IMR-90 (cell line): ENCODE results near the gene BCL11B. TPM values are rescaled to one million over a fixed set of nuclear protein-coding genes. Genes with fewer than 3 reads are reported as not detected.

ENCODE experiments used
- ATAC-seq: fragments of 200-7000 bp; cut with Tn5 transposase; 2 replicates; pipeline ENCODE4 v1.9.1; 2020; ENCODE audit warnings: low read depth, mild to moderate bottlenecking, moderate library complexity
- BruUV-seq: library from RNA; stranded (reverse); fragments of 400-500 nt; replicated peaks from 2 replicates; lab custom pipeline; 2021; lab: Mats Ljungman, UMichigan
- CTCF ChIA-PET: fragments of 300-600 bp; formaldehyde crosslinking; extraction: SDS; loops from one replicate; lab custom pipeline; 2021; ENCODE audit warnings: antibody characterized with exemption; lab: Yijun Ruan, JAX
- POLR2A ChIA-PET: fragments of 300-600 bp; sonication (Branson Sonifier 250); formaldehyde crosslinking; loops from one replicate; lab custom pipeline; 2022; ENCODE audit warnings: antibody characterized with exemption; ENCODE audit not compliant: unreplicated experiment; lab: Charles Lee
- DNase-seq: peaks from one replicate; pipeline ENCODE4 v3.0.0; 2013
- H2AFZ ChIP-seq: replicated peaks from 2 replicates; pipeline ENCODE3; 2013; ENCODE audit warnings: low read length, mild to moderate bottlenecking; ENCODE audit not compliant: poor library complexity
- H2AK5ac ChIP-seq: 2 replicates; pipeline ENCODE4 v1.6.1; 2013; ENCODE audit warnings: low read depth, low read length, inconsistent platforms
- H2AK9ac ChIP-seq: replicated peaks from 2 replicates; pipeline ENCODE3; 2013; ENCODE audit warnings: mild to moderate bottlenecking, low read depth, low read length, moderate library complexity; ENCODE audit not compliant: poor library complexity
- H2BK120ac ChIP-seq: 2 replicates; pipeline ENCODE4 v1.6.1; 2013; ENCODE audit warnings: low read depth, low read length, inconsistent platforms
- H2BK15ac ChIP-seq: 3 replicates; pipeline ENCODE4 v1.6.1; 2013; ENCODE audit warnings: low read depth, low read length, inconsistent platforms
- H2BK20ac ChIP-seq: 2 replicates; pipeline ENCODE4 v1.6.1; 2013; ENCODE audit warnings: low read depth, mild to moderate bottlenecking, inconsistent platforms, low read length, moderate library complexity
- H2BK5ac ChIP-seq: 2 replicates; pipeline ENCODE4 v1.6.1; 2013; ENCODE audit warnings: mild to moderate bottlenecking, low read depth, low read length, inconsistent platforms; ENCODE audit not compliant: poor library complexity, severe bottlenecking
- H3K14ac ChIP-seq: replicated peaks from 2 replicates; pipeline ENCODE4 v1.6.1; 2013; ENCODE audit warnings: low read depth, low read length, inconsistent platforms
- H3K18ac ChIP-seq: 2 replicates; pipeline ENCODE4 v1.6.1; 2013; ENCODE audit warnings: low read depth, low read length, control low read depth
- H3K23ac ChIP-seq: 2 replicates; pipeline ENCODE4 v1.6.1; 2013; ENCODE audit warnings: low read depth, low read length, inconsistent platforms
- H3K27ac ChIP-seq: 2 replicates; pipeline ENCODE4 v1.5.1; 2013; ENCODE audit warnings: mild to moderate bottlenecking, control low read depth, low read length; ENCODE audit not compliant: insufficient read depth
- H3K27me3 ChIP-seq: 2 replicates; pipeline ENCODE4 v1.6.1; 2013; ENCODE audit warnings: low read length; ENCODE audit not compliant: control insufficient read depth, insufficient read depth
- H3K36me3 ChIP-seq: 2 replicates; pipeline ENCODE4 v1.6.1; 2013; ENCODE audit warnings: low read length, mixed read lengths; ENCODE audit not compliant: control insufficient read depth, insufficient read depth
- H3K4ac ChIP-seq: 2 replicates; pipeline ENCODE4 v1.6.1; 2013; ENCODE audit warnings: low read depth, low read length, inconsistent platforms
- H3K4me1 ChIP-seq: 2 replicates; pipeline ENCODE4 v1.6.1; 2013; ENCODE audit warnings: low read length, mixed read lengths; ENCODE audit not compliant: control insufficient read depth, insufficient read depth
- H3K4me2 ChIP-seq: 2 replicates; pipeline ENCODE4 v1.6.1; 2013; ENCODE audit warnings: low read depth, mild to moderate bottlenecking, control low read depth, low read length, moderate library complexity
- H3K4me3 ChIP-seq: 2 replicates; pipeline ENCODE4 v1.5.1; 2013; ENCODE audit warnings: low read depth, mild to moderate bottlenecking, control low read depth, low read length, moderate library complexity; ENCODE audit not compliant: insufficient read depth
- H3K56ac ChIP-seq: 2 replicates; pipeline ENCODE4 v1.6.1; 2013; ENCODE audit warnings: low read length, inconsistent platforms; ENCODE audit not compliant: insufficient read depth; ENCODE audit errors: extremely low read depth
- H3K79me1 ChIP-seq, 2 experiments: 2 replicates each; pipeline ENCODE4 v1.6.1; 2013; ENCODE audit warnings: low read length in 2 of 2, inconsistent platforms in 1 of 2, low read depth in 1 of 2
- H3K9ac ChIP-seq: 2 replicates; pipeline ENCODE4 v1.6.1; 2013; ENCODE audit warnings: low read depth, low read length, control low read depth
- H3K9me1 ChIP-seq: 2 replicates; pipeline ENCODE4 v1.6.1; 2013; ENCODE audit warnings: low read length, inconsistent platforms; ENCODE audit not compliant: insufficient read depth
- H3K9me3 ChIP-seq: 2 replicates; pipeline ENCODE4 v1.6.1; 2013; ENCODE audit warnings: low read length; ENCODE audit not compliant: control insufficient read depth, insufficient read depth
- H4K20me1 ChIP-seq: 2 replicates; pipeline ENCODE4 v1.6.1; 2013; ENCODE audit warnings: low read length, inconsistent platforms; ENCODE audit not compliant: insufficient read depth
- H4K5ac ChIP-seq: 2 replicates; pipeline ENCODE4 v1.6.1; 2013; ENCODE audit warnings: mild to moderate bottlenecking, low read depth, low read length, control low read depth
- H4K8ac ChIP-seq, 2 experiments: 2 replicates each; pipeline ENCODE4 v1.6.1; 2013; ENCODE audit warnings: low read depth in 2 of 2, low read length in 2 of 2, control low read depth in 1 of 2, inconsistent platforms in 1 of 2
- H4K91ac ChIP-seq: 2 replicates; pipeline ENCODE4 v1.6.1; 2013; ENCODE audit warnings: low read depth, low read length, inconsistent platforms; ENCODE audit not compliant: insufficient read depth
- BHLHE40 ChIP-seq: fragments of 150-350 bp; IDR thresholded peaks from 2 replicates; pipeline ENCODE4 v1.6.1; 2016; ENCODE audit warnings: mild to moderate bottlenecking, low read depth, low read length
- CEBPB ChIP-seq: IDR thresholded peaks from 2 replicates; pipeline ENCODE4 v1.6.1; 2012; ENCODE audit warnings: low read depth, low read length, improper control_type of control experiment
- CHD1 ChIP-seq: IDR thresholded peaks from 2 replicates; pipeline ENCODE4 v1.6.1; 2012; ENCODE audit warnings: low read depth, low read length, improper control_type of control experiment
- FOS ChIP-seq: fragments of 150-350 bp; IDR thresholded peaks from 2 replicates; pipeline ENCODE4 v1.6.1; 2016; ENCODE audit warnings: low read depth, low read length
- MAZ ChIP-seq: IDR thresholded peaks from 2 replicates; pipeline ENCODE4 v1.6.1; 2012; ENCODE audit warnings: low read depth, mild to moderate bottlenecking, low read length, improper control_type of control experiment, moderate library complexity, borderline replicate concordance
- MXI1 ChIP-seq: IDR thresholded peaks from 2 replicates; pipeline ENCODE4 v1.6.1; 2012; ENCODE audit warnings: low read depth, mild to moderate bottlenecking, low read length, moderate library complexity, borderline replicate concordance
- NFE2L2 ChIP-seq: fragments of 150-350 bp; IDR thresholded peaks from 2 replicates; pipeline ENCODE4 v1.6.1; 2016; ENCODE audit warnings: low read depth, mild to moderate bottlenecking, low read length
- POLR2A ChIP-seq: IDR thresholded peaks from 2 replicates; pipeline ENCODE4 v1.6.1; 2012; ENCODE audit warnings: mild to moderate bottlenecking, low read depth, low read length
- RAD21 ChIP-seq: IDR thresholded peaks from 2 replicates; pipeline ENCODE4 v1.6.1; 2012; ENCODE audit warnings: low read length, improper control_type of control experiment
- RCOR1 ChIP-seq: IDR thresholded peaks from 2 replicates; pipeline ENCODE4 v1.6.1; 2012; ENCODE audit warnings: mild to moderate bottlenecking, low read length, improper control_type of control experiment; ENCODE audit not compliant: insufficient replicate concordance
- RFX5 ChIP-seq: IDR thresholded peaks from 2 replicates; pipeline ENCODE4 v1.8.0; 2012; ENCODE audit warnings: low read depth, mild to moderate bottlenecking, low read length, moderate library complexity
- SMC3 ChIP-seq: fragments of 150-350 bp; IDR thresholded peaks from 2 replicates; pipeline ENCODE4 v1.6.1; 2016; ENCODE audit warnings: low read depth, mild to moderate bottlenecking, antibody characterized with exemption, low read length, moderate library complexity
- WGBS, 2 experiments: methylation state at CpG; one replicate each; pipeline versions ENCODE4 v1.1.5 to v1.1.7; 2013; ENCODE audit warnings: missing lambda C conversion rate in 2 of 2; ENCODE audit not compliant: insufficient read length in 1 of 2; ENCODE audit errors: extremely low coverage in 2 of 2; 5-methylcytosine and 5-hydroxymethylcytosine counted together
- dilution Hi-C: fragments of 300-500 bp; cut with HindIII; formaldehyde crosslinking; loops from one replicate; pipeline ENCODE4 v1.14.3; 2018; ENCODE audit warnings: low sequenced_read_pairs; ENCODE audit not compliant: unreplicated experiment
- in situ Hi-C: fragments of 300-500 bp; cut with MboI; formaldehyde crosslinking; loops from 3 replicates; pipeline ENCODE4 v1.14.3; 2019; ENCODE audit warnings: low sequenced_read_pairs, inconsistent platforms, mixed read lengths
- intact Hi-C: fragments of 100-400 bp; cut with micrococcal nuclease; formaldehyde crosslinking; loops from 2 replicates; pipeline ENCODE4 v1.10.0; 2022
- polyA plus RNA-seq, 3 experiments: library from polyadenylated mRNA; depleted of rRNA; stranded (reverse); fragments of >200 nt; gene quantifications; 2 replicates each; pipeline ENCODE4 v1.2.3, GENCODE V29; 2012; ENCODE audit warnings: low replicate concordance in 1 of 3
- total RNA-seq: library from RNA; depleted of rRNA; stranded (reverse); fragments of >200 nt; gene quantifications from 2 replicates; pipeline ENCODE4 v1.2.3, GENCODE V29; 2012
- TF ChIP-seq, protein P1 (sequence below): conservative IDR thresholded peaks from 2 replicates; pipeline ENCODE4 v1.5.1; 2012; ENCODE audit warnings: mild to moderate bottlenecking, low read depth, low read length, improper control_type of control experiment
- TF ChIP-seq, protein P2 (sequence below): fragments of 150-350 bp; IDR thresholded peaks from 2 replicates; pipeline ENCODE4 v1.6.1; 2017; ENCODE audit warnings: mild to moderate bottlenecking, antibody characterized with exemption, low read length, low read depth
- TF ChIP-seq, protein P3 (sequence below): fragments of 150-350 bp; IDR thresholded peaks from 2 replicates; pipeline ENCODE4 v1.6.1; 2016; ENCODE audit warnings: low read depth, mild to moderate bottlenecking, low read length, moderate library complexity, borderline replicate concordance

The BCL11B gene
- total and polyA plus RNA-seq, 2 of the 4 experiments (the other 2 are of a cell fraction) = under 0.01 TPM; not detected in 1

DNA sequence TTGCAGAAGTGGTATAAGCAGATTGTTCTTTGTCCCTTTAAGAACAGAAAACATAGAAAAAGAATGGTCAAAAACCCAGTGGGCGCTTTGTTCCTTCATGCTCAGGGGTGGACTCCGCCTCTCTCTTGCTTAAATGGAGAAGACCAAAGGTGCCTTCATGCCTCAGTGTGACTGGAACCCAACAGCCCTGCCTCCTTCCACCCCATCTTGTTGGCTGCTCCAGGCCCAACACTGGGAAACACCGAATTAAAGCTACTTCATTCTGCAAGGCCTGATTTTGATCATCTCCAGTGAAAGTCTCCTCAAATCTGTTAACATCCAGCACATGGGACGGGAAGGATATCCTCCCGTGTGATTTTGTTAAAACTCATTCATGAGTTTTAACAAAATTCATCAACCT, 103.7 kb downstream of the BCL11B start:
- H3K4me2 ChIP-seq = no peak overlapping the region
- H2AK5ac ChIP-seq = no peak overlapping the region
- no TSS peak for BruUV-seq
- H3K18ac ChIP-seq = no peak overlapping the region
- DNase-seq (no peak), ATAC-seq (no peak)
- H2AFZ ChIP-seq = no peak overlapping the region
- H2BK120ac ChIP-seq = no peak overlapping the region
- intact Hi-C loops = no loop called here
- H3K14ac ChIP-seq = no peak overlapping the region
- H3K27ac ChIP-seq = no peak overlapping the region
- H4K5ac ChIP-seq = no peak overlapping the region
- no peak overlapping the region for H4K8ac ChIP-seq
- no peak for TF ChIP-seq RFX5
- TF ChIP-seq, protein P1, sequence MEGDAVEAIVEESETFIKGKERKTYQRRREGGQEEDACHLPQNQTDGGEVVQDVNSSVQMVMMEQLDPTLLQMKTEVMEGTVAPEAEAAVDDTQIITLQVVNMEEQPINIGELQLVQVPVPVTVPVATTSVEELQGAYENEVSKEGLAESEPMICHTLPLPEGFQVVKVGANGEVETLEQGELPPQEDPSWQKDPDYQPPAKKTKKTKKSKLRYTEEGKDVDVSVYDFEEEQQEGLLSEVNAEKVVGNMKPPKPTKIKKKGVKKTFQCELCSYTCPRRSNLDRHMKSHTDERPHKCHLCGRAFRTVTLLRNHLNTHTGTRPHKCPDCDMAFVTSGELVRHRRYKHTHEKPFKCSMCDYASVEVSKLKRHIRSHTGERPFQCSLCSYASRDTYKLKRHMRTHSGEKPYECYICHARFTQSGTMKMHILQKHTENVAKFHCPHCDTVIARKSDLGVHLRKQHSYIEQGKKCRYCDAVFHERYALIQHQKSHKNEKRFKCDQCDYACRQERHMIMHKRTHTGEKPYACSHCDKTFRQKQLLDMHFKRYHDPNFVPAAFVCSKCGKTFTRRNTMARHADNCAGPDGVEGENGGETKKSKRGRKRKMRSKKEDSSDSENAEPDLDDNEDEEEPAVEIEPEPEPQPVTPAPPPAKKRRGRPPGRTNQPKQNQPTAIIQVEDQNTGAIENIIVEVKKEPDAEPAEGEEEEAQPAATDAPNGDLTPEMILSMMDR = no peak
- TF ChIP-seq MXI1 = no peak
- no peak for TF ChIP-seq POLR2A
- no peak for TF ChIP-seq RAD21
- no peak for TF ChIP-seq SMC3
- no peak for TF ChIP-seq NFE2L2
- TF ChIP-seq RCOR1 = no peak
- TF ChIP-seq CHD1 = no peak
- TF ChIP-seq, protein P2, sequence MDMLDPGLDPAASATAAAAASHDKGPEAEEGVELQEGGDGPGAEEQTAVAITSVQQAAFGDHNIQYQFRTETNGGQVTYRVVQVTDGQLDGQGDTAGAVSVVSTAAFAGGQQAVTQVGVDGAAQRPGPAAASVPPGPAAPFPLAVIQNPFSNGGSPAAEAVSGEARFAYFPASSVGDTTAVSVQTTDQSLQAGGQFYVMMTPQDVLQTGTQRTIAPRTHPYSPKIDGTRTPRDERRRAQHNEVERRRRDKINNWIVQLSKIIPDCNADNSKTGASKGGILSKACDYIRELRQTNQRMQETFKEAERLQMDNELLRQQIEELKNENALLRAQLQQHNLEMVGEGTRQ = no peak
- no peak for TF ChIP-seq FOS
- no peak for TF ChIP-seq CEBPB
- TF ChIP-seq MAZ = no peak
- TF ChIP-seq, protein P3, sequence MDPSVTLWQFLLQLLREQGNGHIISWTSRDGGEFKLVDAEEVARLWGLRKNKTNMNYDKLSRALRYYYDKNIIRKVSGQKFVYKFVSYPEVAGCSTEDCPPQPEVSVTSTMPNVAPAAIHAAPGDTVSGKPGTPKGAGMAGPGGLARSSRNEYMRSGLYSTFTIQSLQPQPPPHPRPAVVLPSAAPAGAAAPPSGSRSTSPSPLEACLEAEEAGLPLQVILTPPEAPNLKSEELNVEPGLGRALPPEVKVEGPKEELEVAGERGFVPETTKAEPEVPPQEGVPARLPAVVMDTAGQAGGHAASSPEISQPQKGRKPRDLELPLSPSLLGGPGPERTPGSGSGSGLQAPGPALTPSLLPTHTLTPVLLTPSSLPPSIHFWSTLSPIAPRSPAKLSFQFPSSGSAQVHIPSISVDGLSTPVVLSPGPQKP = no peak
- no peak for TF ChIP-seq BHLHE40
- no peak overlapping the region for H2AK9ac ChIP-seq
- no peaks in the 10 kb centered on the region for H3K79me1 ChIP-seq
- no peak overlapping the region for H3K4ac ChIP-seq
- no peak overlapping the region for H3K56ac ChIP-seq
- no peak overlapping the region for H2BK15ac ChIP-seq
- H3K36me3 ChIP-seq = no peaks in the 10 kb centered on the region
- no peak overlapping the region for H3K9ac ChIP-seq
- ChIA-PET CTCF (no interaction called here), POLR2A (no interaction called here)
- dilution Hi-C loops = no loop called here
- in situ Hi-C loops = no loop called here
- no peaks in the 10 kb centered on the region for H3K9me1 ChIP-seq
- H3K4me1 ChIP-seq = no peaks in the 10 kb centered on the region
- no peaks in the 10 kb centered on the region for H3K27me3 ChIP-seq
- no peak overlapping the region for H3K4me3 ChIP-seq
- H4K91ac ChIP-seq = no peak overlapping the region
- no peak overlapping the region for H2BK5ac ChIP-seq
- WGBS, 2 experiments = 30% methylated on average over 2 of the region's 5 CpGs; no CpG with 5 or more reads in 1 of the 2 experiments
- H2BK20ac ChIP-seq = no peak overlapping the region
- peaks cover 22% of the 10 kb centered on the region for H3K9me3 ChIP-seq
- H3K23ac ChIP-seq = no peak overlapping the region
- H4K20me1 ChIP-seq = no peaks in the 10 kb centered on the region
